Lower lobe of right lung (tissue), 2 donors: ENCODE results near the gene NDUFS5. TPM values are rescaled to one million over a fixed set of nuclear protein-coding genes. Genes with fewer than 3 reads are reported as not detected.
"Not testable (repeated sequence)": the region's sequence is repeated elsewhere in the genome, so short reads cannot be mapped to it uniquely, and the experiment has no call there.

ENCODE experiments used
- ATAC-seq, 2 donors: fragments of 200-7000 bp; cut with Tn5 transposase; one replicate each; pipeline ENCODE4 v1.9.1; 2020 to 2022; ENCODE audit warnings: mild to moderate bottlenecking in 2 of 2, moderate library complexity in 2 of 2
- DNase-seq: peaks from one replicate; pipeline ENCODE4 v3.0.0-alpha.2; 2020
- H3K27ac ChIP-seq: fragments of 200-600 bp; one replicate; pipeline ENCODE4 v1.8.0; 2022
- H3K27me3 ChIP-seq: fragments of 200-600 bp; one replicate; pipeline ENCODE4 v1.8.0; 2022; ENCODE audit warnings: low read depth
- H3K36me3 ChIP-seq: fragments of 200-600 bp; one replicate; pipeline ENCODE4 v1.8.0; 2022; ENCODE audit warnings: mild to moderate bottlenecking
- H3K4me1 ChIP-seq: fragments of 200-600 bp; one replicate; pipeline ENCODE4 v1.8.0; 2022
- H3K4me3 ChIP-seq: fragments of 200-600 bp; one replicate; pipeline ENCODE4 v1.8.0; 2022; ENCODE audit warnings: mild to moderate bottlenecking
- H3K9me3 ChIP-seq: fragments of 200-600 bp; one replicate; pipeline ENCODE4 v1.8.0; 2022
- intact Hi-C: fragments of 100-400 bp; cut with DNase I; formaldehyde crosslinking; loops from one replicate; pipeline ENCODE4 v1.11.0; 2022
- long read RNA-seq: library from polyadenylated mRNA; unstranded; transcript quantifications from one replicate; pipeline ENCODE4 v2.0.0, GENCODE V29; 2021
- total RNA-seq: library from RNA; stranded (reverse); fragmentation: NEBNext Ultra II Directional; extraction: Animal tissue kit (Norgen Biotek cat#: 25700); gene quantifications from one replicate; pipeline ENCODE4 v1.2.1, GENCODE V29; 2021
- TF ChIP-seq, protein P1 (sequence below): fragments of 200-600 bp; IDR thresholded peaks from one replicate; pipeline ENCODE4 v1.8.0; 2022; ENCODE audit warnings: antibody characterized with exemption, mild to moderate bottlenecking
- donor health status: DM: no; HTN: yes; CAD: no; lungs with severe emphysema.

The NDUFS5 gene
- total RNA-seq = 140 TPM
- long read RNA-seq, transcript NDUFS5-202 (3 exons, 548 nt) = major isoform, 20 of 38 reads
- long read RNA-seq, transcript NDUFS5-201 (3 exons, 544 nt) = minor isoform, 15 of 38 reads
- long read RNA-seq, partial matches to known transcripts = 3 of 38 reads
- long read RNA-seq, other reads (novel, unspliced or antisense) = 0 of 38 reads

DNA sequence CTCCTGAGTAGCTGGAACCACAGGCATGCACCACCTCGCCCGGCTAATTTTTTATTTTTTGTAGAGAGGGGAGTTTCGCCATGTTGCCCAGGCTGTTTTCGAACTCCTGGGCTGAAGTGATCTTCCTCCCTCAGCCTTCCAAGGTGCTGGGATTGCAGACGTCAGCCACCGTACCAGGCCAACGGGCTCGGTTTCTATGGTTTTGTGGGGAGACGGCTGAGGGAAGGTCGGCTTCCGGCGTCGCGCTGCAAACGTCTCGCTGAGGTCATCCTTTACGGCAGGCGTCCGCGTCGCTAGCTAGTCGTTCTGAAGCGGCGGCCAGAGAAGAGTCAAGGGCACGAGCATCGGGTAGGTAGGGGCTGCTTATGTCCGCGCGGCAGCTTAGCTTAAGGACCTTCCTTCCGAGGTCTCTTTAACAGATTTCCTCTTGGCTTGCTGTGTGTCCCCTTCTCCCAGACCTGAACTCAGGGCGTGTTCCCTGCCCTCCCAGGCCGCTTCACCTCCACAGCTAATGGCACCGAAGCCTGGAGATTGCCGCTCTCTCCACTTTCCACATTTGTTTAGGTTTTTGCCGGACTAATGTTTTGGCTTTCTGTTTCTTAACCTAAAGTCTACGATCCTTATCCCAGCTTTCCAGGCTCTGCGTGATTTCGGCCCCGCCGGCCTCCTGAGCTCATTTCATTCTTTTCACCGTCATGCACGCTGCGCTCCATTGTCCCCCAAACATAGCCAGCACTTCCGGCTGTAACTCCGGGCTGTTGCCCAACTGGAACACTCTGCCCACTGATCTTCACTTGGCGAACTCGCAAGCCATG, at the start of gene NDUFS5:
Gene NDUFS5 (plus strand): TSS at position 300 of the 815 bp plus-strand sequence. CDS start 2,375 bp downstream, outside the sequence.
- Histone ChIP-seq H3K27me3 (no peaks in the 10 kb centered on the region), H3K4me1 (peaks cover 15% of the 10 kb centered on the region), H3K4me3 (peak within 1 kb of the TSS; percentile 90), H3K27ac (peak within 1 kb of the TSS; percentile 99), H3K36me3 (peaks cover 31% of the 10 kb centered on the region), H3K9me3 (no peaks in the 10 kb centered on the region)
- intact Hi-C loops = no loop called here
- TF ChIP-seq, protein P1, sequence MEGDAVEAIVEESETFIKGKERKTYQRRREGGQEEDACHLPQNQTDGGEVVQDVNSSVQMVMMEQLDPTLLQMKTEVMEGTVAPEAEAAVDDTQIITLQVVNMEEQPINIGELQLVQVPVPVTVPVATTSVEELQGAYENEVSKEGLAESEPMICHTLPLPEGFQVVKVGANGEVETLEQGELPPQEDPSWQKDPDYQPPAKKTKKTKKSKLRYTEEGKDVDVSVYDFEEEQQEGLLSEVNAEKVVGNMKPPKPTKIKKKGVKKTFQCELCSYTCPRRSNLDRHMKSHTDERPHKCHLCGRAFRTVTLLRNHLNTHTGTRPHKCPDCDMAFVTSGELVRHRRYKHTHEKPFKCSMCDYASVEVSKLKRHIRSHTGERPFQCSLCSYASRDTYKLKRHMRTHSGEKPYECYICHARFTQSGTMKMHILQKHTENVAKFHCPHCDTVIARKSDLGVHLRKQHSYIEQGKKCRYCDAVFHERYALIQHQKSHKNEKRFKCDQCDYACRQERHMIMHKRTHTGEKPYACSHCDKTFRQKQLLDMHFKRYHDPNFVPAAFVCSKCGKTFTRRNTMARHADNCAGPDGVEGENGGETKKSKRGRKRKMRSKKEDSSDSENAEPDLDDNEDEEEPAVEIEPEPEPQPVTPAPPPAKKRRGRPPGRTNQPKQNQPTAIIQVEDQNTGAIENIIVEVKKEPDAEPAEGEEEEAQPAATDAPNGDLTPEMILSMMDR = no peak
- ATAC-seq = peak; percentile 98
- DNase-seq = peak; percentile 97

GRCh38 chr1:38977399-38978244, 48.5 kb upstream of the NDUFS5 start:
- H3K36me3 ChIP-seq, ATAC-seq, H3K27me3 ChIP-seq, intact Hi-C loops, H3K9me3 ChIP-seq, H3K27ac ChIP-seq, DNase-seq, H3K4me3 ChIP-seq, H3K4me1 ChIP-seq: not testable (repeated sequence)

DNA sequence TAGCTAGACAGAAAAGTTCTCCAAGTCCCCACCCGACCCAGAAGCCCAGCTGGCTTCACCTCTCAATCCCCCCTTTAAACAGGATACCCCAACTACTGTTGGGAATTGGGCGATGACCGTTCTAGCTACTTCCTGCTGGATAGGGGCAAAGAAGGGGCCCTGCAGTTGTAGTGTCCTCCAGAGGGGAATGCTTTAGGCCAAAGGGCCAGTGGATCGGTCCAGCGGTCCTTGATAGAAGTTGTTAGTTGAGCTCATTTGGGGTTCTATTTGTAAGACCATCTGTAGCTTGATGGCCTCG, 48.0 kb upstream of the NDUFS5 start:
- H3K27ac ChIP-seq, ATAC-seq, H3K4me1 ChIP-seq, DNase-seq, H3K9me3 ChIP-seq, H3K4me3 ChIP-seq, H3K36me3 ChIP-seq, intact Hi-C loops, H3K27me3 ChIP-seq: not testable (repeated sequence)

DNA sequence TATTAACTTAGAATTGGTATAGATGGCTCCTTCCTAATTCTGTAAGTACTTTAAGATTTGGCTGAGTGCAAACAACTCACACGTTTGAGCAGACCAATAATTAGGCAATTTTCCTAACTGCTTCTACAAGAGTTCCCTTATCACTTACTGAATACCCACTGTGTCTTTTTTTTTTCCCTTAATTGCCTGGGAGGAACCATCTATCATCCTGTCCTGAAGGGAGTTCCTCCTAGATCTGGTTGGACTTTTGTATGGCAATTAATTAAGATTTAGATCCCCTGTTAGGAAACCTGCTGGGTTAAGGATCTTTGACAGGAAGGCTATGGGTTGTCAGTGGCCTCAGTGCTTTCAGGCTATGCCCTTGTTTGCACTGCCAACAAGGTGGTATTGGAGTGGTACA, 46.8 kb upstream of the NDUFS5 start:
- H3K4me1 ChIP-seq, H3K27me3 ChIP-seq, H3K4me3 ChIP-seq, DNase-seq, H3K36me3 ChIP-seq, ATAC-seq, H3K9me3 ChIP-seq, H3K27ac ChIP-seq, intact Hi-C loops: not testable (repeated sequence)

GRCh38 chr1:38989979-38990378, 36.2 kb upstream of the NDUFS5 start:
- no peaks in the 10 kb centered on the region for H3K9me3 ChIP-seq
- no peak overlapping the region for H3K4me3 ChIP-seq
- peaks cover 4% of the 10 kb centered on the region for H3K36me3 ChIP-seq
- no peak for ATAC-seq
- peaks cover 18% of the 10 kb centered on the region for H3K4me1 ChIP-seq
- intact Hi-C loops = no loop called here
- no peak for DNase-seq
- TF ChIP-seq, protein P1 = no peak
- H3K27me3 ChIP-seq = no peaks in the 10 kb centered on the region
- peak overlapping the region; percentile 93 for H3K27ac ChIP-seq

GRCh38 chr1:38990386-38990737, 35.8 kb upstream of the NDUFS5 start:
- H3K4me3 ChIP-seq = peak overlapping the region; percentile 90
- H3K4me1 ChIP-seq = peaks cover 18% of the 10 kb centered on the region
- H3K9me3 ChIP-seq = no peaks in the 10 kb centered on the region
- TF ChIP-seq, protein P1 = no peak
- no peaks in the 10 kb centered on the region for H3K27me3 ChIP-seq
- intact Hi-C loops = no loop called here
- no peak for DNase-seq
- H3K36me3 ChIP-seq = peaks cover 8% of the 10 kb centered on the region
- H3K27ac ChIP-seq = peak overlapping the region; percentile 93
- peak in 1 of 2 donors; percentile 0 for ATAC-seq
